Esophagus (tissue), 2 donors: ENCODE results near the gene SHROOM3. TPM values are rescaled to one million over a fixed set of nuclear protein-coding genes. Genes with fewer than 3 reads are reported as not detected.

Source experiments
- H3K27ac ChIP-seq, 2 donors: one replicate each; pipeline ENCODE4 v1.5.1; 2013; ENCODE audit warnings: low read depth in 2 of 2, mild to moderate bottlenecking in 2 of 2, inconsistent platforms in 1 of 2, low read length in 1 of 2, moderate library complexity in 1 of 2
- H3K27me3 ChIP-seq, 2 donors: one replicate each; pipeline ENCODE4 v1.6.1; 2013; ENCODE audit warnings: low read length in 2 of 2, control low read depth in 1 of 2, mild to moderate bottlenecking in 1 of 2; ENCODE audit not compliant: insufficient read depth in 2 of 2, control insufficient read depth in 1 of 2
- H3K36me3 ChIP-seq, 2 donors: one replicate each; pipeline ENCODE4 v1.6.1; 2013; ENCODE audit warnings: low read length in 1 of 2; ENCODE audit not compliant: control insufficient read depth in 2 of 2, insufficient read depth in 2 of 2
- H3K4me1 ChIP-seq, 2 donors: one replicate each; pipeline ENCODE4 v1.6.1; 2013; ENCODE audit warnings: low read length in 1 of 2; ENCODE audit not compliant: control insufficient read depth in 2 of 2, insufficient read depth in 2 of 2
- H3K4me3 ChIP-seq, 2 donors: one replicate each; pipeline ENCODE4 v1.5.1; 2013; ENCODE audit warnings: low read length in 2 of 2, mild to moderate bottlenecking in 2 of 2, low read depth in 1 of 2, moderate library complexity in 1 of 2
- H3K9me3 ChIP-seq, 2 donors: one replicate each; pipeline ENCODE4 v1.6.1; 2013; ENCODE audit warnings: mild to moderate bottlenecking in 2 of 2, low read depth in 1 of 2, low read length in 1 of 2, moderate library complexity in 1 of 2; ENCODE audit not compliant: control insufficient read depth in 2 of 2, insufficient read depth in 1 of 2
- WGBS, 2 donors: extraction: QIAGEN DNeasy Blood & Tissue Kit; methylation state at CpG; one replicate each; pipeline ENCODE4 v1.1.7; 2013; 5-methylcytosine and 5-hydroxymethylcytosine counted together
- polyA plus RNA-seq, 2 donors: library from polyadenylated mRNA; stranded (reverse); fragments of 200-250 nt; gene quantifications; one replicate each; pipeline ENCODE4 v1.2.3, GENCODE V29; 2013
- donor health status: healthy with polysubstance abuse.
- donor health status: Bipolar disorder and iron deficiency.

The SHROOM3 gene
- polyA plus RNA-seq, 2 donors, result 14.2 to 15.3 TPM

- H3K27me3 ChIP-seq, result no peaks in the 10 kb centered on the region
- 56 to 72% methylated on average over 3 of the region's 3 CpGs for WGBS, 2 donors
- no peak overlapping the region for H3K4me3 ChIP-seq
- H3K9me3 ChIP-seq, result peaks cover 0 to 3% of the 10 kb centered on the region in 2 donors
- no peaks in the 10 kb centered on the region for H3K36me3 ChIP-seq
- H3K27ac ChIP-seq, result no peak overlapping the region
- H3K4me1 ChIP-seq, result no peaks in the 10 kb centered on the region
Observed at GRCh38 chr4:76458825-76459224, 23.8 kb downstream of the SHROOM3 start.

DNA sequence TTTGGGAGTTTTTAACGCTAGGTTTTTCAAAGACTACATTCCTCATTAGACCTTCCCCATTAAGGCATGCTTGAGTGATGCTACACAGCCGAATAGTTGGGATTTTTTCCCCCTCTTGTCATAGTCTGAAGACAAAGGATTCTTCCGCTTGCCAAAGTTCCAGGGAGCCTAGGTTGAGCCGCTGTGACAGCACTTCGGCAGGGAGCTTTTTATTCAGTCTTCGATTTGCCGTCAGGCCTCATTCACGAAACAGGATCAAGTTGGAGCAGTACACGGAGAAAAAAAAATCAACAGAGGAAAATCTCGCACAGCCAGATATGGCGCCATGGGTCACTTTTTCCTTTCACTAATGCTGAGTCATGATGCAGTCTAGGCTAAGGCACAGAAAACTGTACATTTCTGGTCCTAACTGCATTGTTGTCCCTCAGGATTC lies 24.3 kb downstream of the SHROOM3 start:
- Histone ChIP-seq H3K27me3 (no peaks in the 10 kb centered on the region), H3K36me3 (no peaks in the 10 kb centered on the region), H3K27ac (peak overlapping the region in 1 of 2 donors; percentile 60), H3K9me3 (peaks cover 0 to 6% of the 10 kb centered on the region in 2 donors), H3K4me3 (no peak overlapping the region), H3K4me1 (no peaks in the 10 kb centered on the region)
- WGBS, 2 donors, result 49 to 56% methylated on average over 11 of the region's 11 CpGs

DNA sequence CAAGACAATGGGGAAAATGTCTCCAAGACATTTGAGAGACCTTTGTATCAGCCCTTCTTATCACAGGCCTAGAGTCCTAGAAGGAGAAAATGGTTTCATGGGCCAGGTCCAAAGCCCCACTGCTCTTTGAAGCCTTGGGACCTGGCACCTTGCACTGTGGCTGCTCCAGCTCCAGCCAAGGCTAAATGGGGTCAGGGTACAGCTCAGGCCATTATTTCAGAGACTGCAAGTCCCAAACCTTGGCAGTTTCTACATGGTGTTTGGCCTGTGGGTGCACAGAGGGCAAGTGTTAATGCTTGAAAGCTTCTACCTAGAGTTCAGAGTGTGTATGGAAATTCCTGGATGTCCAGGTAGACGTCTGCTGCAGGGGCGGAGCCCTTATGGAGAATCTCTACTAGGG lies 28.5 kb downstream of the SHROOM3 start:
- H3K9me3 ChIP-seq, result peaks cover 0 to 6% of the 10 kb centered on the region in 2 donors
- no peaks in the 10 kb centered on the region for H3K27me3 ChIP-seq
- WGBS, 2 donors, result 96 to 97% methylated on average over 2 of the region's 2 CpGs
- H3K4me3 ChIP-seq, result no peak overlapping the region
- no peak overlapping the region for H3K27ac ChIP-seq
- H3K4me1 ChIP-seq, result no peaks in the 10 kb centered on the region
- no peaks in the 10 kb centered on the region for H3K36me3 ChIP-seq

GRCh38 chr4:76470064-76470463 lies 35.0 kb downstream of the SHROOM3 start:
- H3K9me3 ChIP-seq, result no peaks in the 10 kb centered on the region

GRCh38 chr4:76470532-76470931 lies 35.5 kb downstream of the SHROOM3 start:
- H3K27me3 ChIP-seq, result no peaks in the 10 kb centered on the region
- H3K9me3 ChIP-seq, result no peaks in the 10 kb centered on the region
- no peak overlapping the region for H3K27ac ChIP-seq
- WGBS, 2 donors, result 86 to 87% methylated on average over 1 of the region's 1 CpG
- H3K36me3 ChIP-seq, result no peaks in the 10 kb centered on the region
- H3K4me1 ChIP-seq, result no peaks in the 10 kb centered on the region
- H3K4me3 ChIP-seq, result no peak overlapping the region

More at GRCh38 chr4:76470064-76470463, 35.0 kb downstream of the SHROOM3 start:
- Histone ChIP-seq H3K27ac (no peak overlapping the region), H3K36me3 (no peaks in the 10 kb centered on the region), H3K4me3 (no peak overlapping the region), H3K4me1 (no peaks in the 10 kb centered on the region), H3K27me3 (no peaks in the 10 kb centered on the region)

GRCh38 chr4:76476571-76476970 lies 41.5 kb downstream of the SHROOM3 start:
- 47 to 68% methylated on average over 1 of the region's 1 CpG for WGBS, 2 donors
- H3K27me3 ChIP-seq, result no peaks in the 10 kb centered on the region

GRCh38 chr4:76484654-76485053 lies 49.6 kb downstream of the SHROOM3 start:
- no peak overlapping the region for H3K4me3 ChIP-seq
- H3K4me1 ChIP-seq, result peaks cover 0 to 2% of the 10 kb centered on the region in 2 donors
- H3K27me3 ChIP-seq, result no peaks in the 10 kb centered on the region
- no peaks in the 10 kb centered on the region for H3K9me3 ChIP-seq
- 78 to 81% methylated on average over 3 of the region's 3 CpGs for WGBS, 2 donors
- H3K36me3 ChIP-seq, result no peaks in the 10 kb centered on the region
- H3K27ac ChIP-seq, result no peak overlapping the region

More at GRCh38 chr4:76476571-76476970, 41.5 kb downstream of the SHROOM3 start:
- H3K4me3 ChIP-seq, result no peak overlapping the region
- H3K9me3 ChIP-seq, result peaks cover 0 to 4% of the 10 kb centered on the region in 2 donors
- H3K4me1 ChIP-seq, result no peaks in the 10 kb centered on the region
- H3K36me3 ChIP-seq, result no peaks in the 10 kb centered on the region
- no peak overlapping the region for H3K27ac ChIP-seq

DNA sequence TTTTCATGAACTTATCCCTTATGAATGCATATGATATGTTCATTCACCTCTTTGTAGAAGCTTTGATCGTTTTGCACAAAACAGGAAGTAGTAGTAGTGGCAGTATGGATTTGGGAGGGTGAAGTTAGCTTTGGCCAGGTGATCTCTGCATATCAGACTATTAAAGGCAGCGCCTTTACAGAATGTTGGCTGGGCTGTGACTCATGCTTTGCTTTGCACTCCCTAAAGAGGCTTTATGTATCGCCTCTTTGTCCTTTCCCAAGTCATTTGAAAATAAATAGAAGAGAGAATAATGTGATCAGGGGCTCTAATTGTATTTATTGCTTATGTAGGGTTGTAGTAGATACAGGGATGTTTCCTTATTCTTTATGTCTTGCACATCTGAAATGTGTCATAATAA lies 50.4 kb downstream of the SHROOM3 start:
- H3K27me3 ChIP-seq, result no peaks in the 10 kb centered on the region
- H3K27ac ChIP-seq, result no peak overlapping the region
- no peaks in the 10 kb centered on the region for H3K36me3 ChIP-seq
- H3K9me3 ChIP-seq, result no peaks in the 10 kb centered on the region
- no peak overlapping the region for H3K4me3 ChIP-seq
- peaks cover 0 to 2% of the 10 kb centered on the region in 2 donors for H3K4me1 ChIP-seq
- WGBS, 2 donors, result 24 to 33% methylated on average over 3 of the region's 3 CpGs

- Histone ChIP-seq H3K36me3 (no peaks in the 10 kb centered on the region), H3K27ac (no peak overlapping the region), H3K27me3 (no peaks in the 10 kb centered on the region), H3K4me3 (no peak overlapping the region), H3K9me3 (no peaks in the 10 kb centered on the region), H3K4me1 (peaks cover 0 to 2% of the 10 kb centered on the region in 2 donors)
- WGBS, 2 donors, result 73 to 79% methylated on average over 3 of the region's 3 CpGs
Observed at GRCh38 chr4:76486588-76487276, 51.7 kb downstream of the SHROOM3 start.

DNA sequence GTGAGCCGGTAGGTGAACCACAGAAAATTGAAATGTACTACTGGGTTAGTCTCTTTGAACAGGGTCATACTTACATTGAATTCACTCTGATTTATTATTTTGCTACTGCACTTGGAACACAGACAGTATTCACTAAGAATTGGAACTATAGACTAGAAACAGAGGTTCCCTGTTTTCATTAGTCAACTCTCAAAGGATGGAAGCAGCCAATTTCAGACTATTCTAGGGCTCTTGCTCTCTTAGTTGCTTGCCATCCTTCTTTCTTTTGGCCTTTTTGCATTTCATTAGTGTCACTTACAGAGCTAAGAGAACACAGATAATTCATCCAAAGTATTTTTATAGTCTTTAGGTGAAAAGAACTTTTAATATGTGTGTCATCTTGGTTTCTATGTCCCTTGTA lies 52.6 kb downstream of the SHROOM3 start:
- 83 to 94% methylated on average over 1 of the region's 1 CpG for WGBS, 2 donors

More for the DNA sequence above, 52.6 kb downstream of the SHROOM3 start:
- Histone ChIP-seq H3K27me3 (no peaks in the 10 kb centered on the region), H3K9me3 (no peaks in the 10 kb centered on the region), H3K36me3 (no peaks in the 10 kb centered on the region), H3K4me3 (no peak overlapping the region), H3K27ac (no peak overlapping the region), H3K4me1 (peaks cover 0 to 2% of the 10 kb centered on the region in 2 donors)
